HG02943 (cell line): ENCODE results near the gene FGD6.
"Not testable (repeated sequence)": the region's sequence is repeated elsewhere in the genome, so short reads cannot be mapped to it uniquely, and the experiment has no call there.

Experiments
- ATAC-seq: cut with Tn5 transposase; IDR thresholded peaks from one replicate; pipeline ENCODE4 v1.9.1; 2021; ENCODE audit warnings: mild to moderate bottlenecking, low read depth, moderate library complexity; ENCODE audit not compliant: unreplicated experiment

FGD6 gene

GRCh38 chr12:95237315-95237714 is 20.0 kb upstream of the FGD6 start:
- ATAC-seq: no peak

- not testable (repeated sequence) for ATAC-seq
These were observed 18.4 kb upstream of the FGD6 start for GRCh38 chr12:95235621-95236020.

GRCh38 chr12:95234187-95234586 is 16.9 kb upstream of the FGD6 start:
- not testable (repeated sequence) for ATAC-seq

GRCh38 chr12:95231190-95231589 is 13.9 kb upstream of the FGD6 start:
- ATAC-seq: no peak

- no peak for ATAC-seq
These were observed 13.0 kb upstream of the FGD6 start for GRCh38 chr12:95230313-95230712.

GRCh38 chr12:95229636-95230035 is 12.4 kb upstream of the FGD6 start:
- ATAC-seq: no peak

- no peak for ATAC-seq
These were observed 11.3 kb upstream of the FGD6 start for GRCh38 chr12:95228617-95229016.

GRCh38 chr12:95227818-95228356 is 10.6 kb upstream of the FGD6 start:
- ATAC-seq: no peak

GRCh38 chr12:95225645-95226212 is 8.5 kb upstream of the FGD6 start:
- ATAC-seq: no peak

- no peak for ATAC-seq
These were observed 7.2 kb upstream of the FGD6 start for GRCh38 chr12:95224202-95225170.

GRCh38 chr12:95220726-95221125 is 3.5 kb upstream of the FGD6 start:
- ATAC-seq: no peak

- no peak for ATAC-seq
These were observed 2.9 kb upstream of the FGD6 start for GRCh38 chr12:95220190-95220589.

- peak; percentile 10 for ATAC-seq
These were observed 1.2 kb upstream of the FGD6 start for GRCh38 chr12:95218150-95219133.

GRCh38 chr12:95216711-95217376 is 423 bp downstream of the FGD6 start:
- ATAC-seq: peak; percentile 22

GRCh38 chr12:95215949-95216348 is 1.3 kb downstream of the FGD6 start:
- no peak for ATAC-seq

- no peak for ATAC-seq
These were observed 2.8 kb downstream of the FGD6 start for GRCh38 chr12:95214466-95214865.

- no peak for ATAC-seq
These were observed 3.3 kb downstream of the FGD6 start for GRCh38 chr12:95213928-95214327.

GRCh38 chr12:95213119-95213518 is 4.1 kb downstream of the FGD6 start:
- no peak for ATAC-seq

GRCh38 chr12:95212586-95212985 is 4.7 kb downstream of the FGD6 start:
- ATAC-seq: no peak

GRCh38 chr12:95208678-95209077 is 8.6 kb downstream of the FGD6 start:
- ATAC-seq: no peak
